ENCODE data around the gene LBH.

LBH gene

DNA sequence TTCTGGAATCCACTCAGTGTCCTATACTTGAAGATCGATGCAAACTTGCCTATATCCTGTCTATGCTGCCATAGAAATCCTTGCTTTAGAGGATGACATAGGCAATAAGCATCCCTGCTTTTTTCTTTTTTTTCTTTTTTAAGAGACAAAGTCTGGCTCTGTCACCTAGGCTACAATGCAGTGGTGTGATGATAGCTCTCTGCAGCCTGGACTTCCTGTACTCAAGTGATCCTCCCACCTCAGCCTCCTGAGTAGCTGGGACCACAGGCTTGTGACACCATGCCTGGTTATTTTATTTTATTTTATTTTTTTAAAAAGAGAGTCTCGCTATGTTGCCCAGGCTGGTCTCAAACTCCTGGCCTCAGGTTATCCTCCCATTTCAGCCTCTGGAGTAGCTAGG, 76.9 kb downstream of the LBH start:
- H3K4me3 ChIP-seq (replicated peaks in 1 of 2; ENCODE audit: low read depth in 2 of 2, low read length in 2 of 2): no peak overlapping the region
- no peak for DNase-seq (ENCODE audit: low read depth in 2 of 2)
- TF ChIP-seq, protein P1, sequence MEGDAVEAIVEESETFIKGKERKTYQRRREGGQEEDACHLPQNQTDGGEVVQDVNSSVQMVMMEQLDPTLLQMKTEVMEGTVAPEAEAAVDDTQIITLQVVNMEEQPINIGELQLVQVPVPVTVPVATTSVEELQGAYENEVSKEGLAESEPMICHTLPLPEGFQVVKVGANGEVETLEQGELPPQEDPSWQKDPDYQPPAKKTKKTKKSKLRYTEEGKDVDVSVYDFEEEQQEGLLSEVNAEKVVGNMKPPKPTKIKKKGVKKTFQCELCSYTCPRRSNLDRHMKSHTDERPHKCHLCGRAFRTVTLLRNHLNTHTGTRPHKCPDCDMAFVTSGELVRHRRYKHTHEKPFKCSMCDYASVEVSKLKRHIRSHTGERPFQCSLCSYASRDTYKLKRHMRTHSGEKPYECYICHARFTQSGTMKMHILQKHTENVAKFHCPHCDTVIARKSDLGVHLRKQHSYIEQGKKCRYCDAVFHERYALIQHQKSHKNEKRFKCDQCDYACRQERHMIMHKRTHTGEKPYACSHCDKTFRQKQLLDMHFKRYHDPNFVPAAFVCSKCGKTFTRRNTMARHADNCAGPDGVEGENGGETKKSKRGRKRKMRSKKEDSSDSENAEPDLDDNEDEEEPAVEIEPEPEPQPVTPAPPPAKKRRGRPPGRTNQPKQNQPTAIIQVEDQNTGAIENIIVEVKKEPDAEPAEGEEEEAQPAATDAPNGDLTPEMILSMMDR (IDR thresholded peaks at IDR 0.05; ENCODE audit: low read depth, low read length): no peak
